IMR-90 (cell line): ENCODE measurements around the gene SPATA25. TPM values are rescaled to one million over a fixed set of nuclear protein-coding genes. Genes with fewer than 3 reads are reported as not detected.

ENCODE experiments used
- ATAC-seq: fragments of 200-7000 bp; cut with Tn5 transposase; 2 replicates; pipeline ENCODE4 v1.9.1; 2020; ENCODE audit warnings: low read depth, mild to moderate bottlenecking, moderate library complexity
- BruUV-seq: library from RNA; stranded (reverse); fragments of 400-500 nt; replicated peaks from 2 replicates; lab custom pipeline; 2021; lab: Mats Ljungman, UMichigan
- CTCF ChIA-PET: fragments of 300-600 bp; formaldehyde crosslinking; extraction: SDS; loops from one replicate; lab custom pipeline; 2021; ENCODE audit warnings: antibody characterized with exemption; lab: Yijun Ruan, JAX
- POLR2A ChIA-PET: fragments of 300-600 bp; sonication (Branson Sonifier 250); formaldehyde crosslinking; loops from one replicate; lab custom pipeline; 2022; ENCODE audit warnings: antibody characterized with exemption; ENCODE audit not compliant: unreplicated experiment; lab: Charles Lee
- DNase-seq: peaks from one replicate; pipeline ENCODE4 v3.0.0; 2013
- H2AFZ ChIP-seq: replicated peaks from 2 replicates; pipeline ENCODE3; 2013; ENCODE audit warnings: low read length, mild to moderate bottlenecking; ENCODE audit not compliant: poor library complexity
- H2AK5ac ChIP-seq: 2 replicates; pipeline ENCODE4 v1.6.1; 2013; ENCODE audit warnings: low read depth, low read length, inconsistent platforms
- H2AK9ac ChIP-seq: replicated peaks from 2 replicates; pipeline ENCODE3; 2013; ENCODE audit warnings: mild to moderate bottlenecking, low read depth, low read length, moderate library complexity; ENCODE audit not compliant: poor library complexity
- H2BK120ac ChIP-seq: 2 replicates; pipeline ENCODE4 v1.6.1; 2013; ENCODE audit warnings: low read depth, low read length, inconsistent platforms
- H2BK15ac ChIP-seq: 3 replicates; pipeline ENCODE4 v1.6.1; 2013; ENCODE audit warnings: low read depth, low read length, inconsistent platforms
- H2BK20ac ChIP-seq: 2 replicates; pipeline ENCODE4 v1.6.1; 2013; ENCODE audit warnings: low read depth, mild to moderate bottlenecking, inconsistent platforms, low read length, moderate library complexity
- H2BK5ac ChIP-seq: 2 replicates; pipeline ENCODE4 v1.6.1; 2013; ENCODE audit warnings: mild to moderate bottlenecking, low read depth, low read length, inconsistent platforms; ENCODE audit not compliant: poor library complexity, severe bottlenecking
- H3K14ac ChIP-seq: replicated peaks from 2 replicates; pipeline ENCODE4 v1.6.1; 2013; ENCODE audit warnings: low read depth, low read length, inconsistent platforms
- H3K18ac ChIP-seq: 2 replicates; pipeline ENCODE4 v1.6.1; 2013; ENCODE audit warnings: low read depth, low read length, control low read depth
- H3K23ac ChIP-seq: 2 replicates; pipeline ENCODE4 v1.6.1; 2013; ENCODE audit warnings: low read depth, low read length, inconsistent platforms
- H3K27ac ChIP-seq: 2 replicates; pipeline ENCODE4 v1.5.1; 2013; ENCODE audit warnings: mild to moderate bottlenecking, control low read depth, low read length; ENCODE audit not compliant: insufficient read depth
- H3K27me3 ChIP-seq: 2 replicates; pipeline ENCODE4 v1.6.1; 2013; ENCODE audit warnings: low read length; ENCODE audit not compliant: control insufficient read depth, insufficient read depth
- H3K36me3 ChIP-seq: 2 replicates; pipeline ENCODE4 v1.6.1; 2013; ENCODE audit warnings: low read length, mixed read lengths; ENCODE audit not compliant: control insufficient read depth, insufficient read depth
- H3K4ac ChIP-seq: 2 replicates; pipeline ENCODE4 v1.6.1; 2013; ENCODE audit warnings: low read depth, low read length, inconsistent platforms
- H3K4me1 ChIP-seq: 2 replicates; pipeline ENCODE4 v1.6.1; 2013; ENCODE audit warnings: low read length, mixed read lengths; ENCODE audit not compliant: control insufficient read depth, insufficient read depth
- H3K4me2 ChIP-seq: 2 replicates; pipeline ENCODE4 v1.6.1; 2013; ENCODE audit warnings: low read depth, mild to moderate bottlenecking, control low read depth, low read length, moderate library complexity
- H3K4me3 ChIP-seq: 2 replicates; pipeline ENCODE4 v1.5.1; 2013; ENCODE audit warnings: low read depth, mild to moderate bottlenecking, control low read depth, low read length, moderate library complexity; ENCODE audit not compliant: insufficient read depth
- H3K56ac ChIP-seq: 2 replicates; pipeline ENCODE4 v1.6.1; 2013; ENCODE audit warnings: low read length, inconsistent platforms; ENCODE audit not compliant: insufficient read depth; ENCODE audit errors: extremely low read depth
- H3K79me1 ChIP-seq, 2 experiments: 2 replicates each; pipeline ENCODE4 v1.6.1; 2013; ENCODE audit warnings: low read length in 2 of 2, inconsistent platforms in 1 of 2, low read depth in 1 of 2
- H3K9ac ChIP-seq: 2 replicates; pipeline ENCODE4 v1.6.1; 2013; ENCODE audit warnings: low read depth, low read length, control low read depth
- H3K9me1 ChIP-seq: 2 replicates; pipeline ENCODE4 v1.6.1; 2013; ENCODE audit warnings: low read length, inconsistent platforms; ENCODE audit not compliant: insufficient read depth
- H3K9me3 ChIP-seq: 2 replicates; pipeline ENCODE4 v1.6.1; 2013; ENCODE audit warnings: low read length; ENCODE audit not compliant: control insufficient read depth, insufficient read depth
- H4K20me1 ChIP-seq: 2 replicates; pipeline ENCODE4 v1.6.1; 2013; ENCODE audit warnings: low read length, inconsistent platforms; ENCODE audit not compliant: insufficient read depth
- H4K5ac ChIP-seq: 2 replicates; pipeline ENCODE4 v1.6.1; 2013; ENCODE audit warnings: mild to moderate bottlenecking, low read depth, low read length, control low read depth
- H4K8ac ChIP-seq, 2 experiments: 2 replicates each; pipeline ENCODE4 v1.6.1; 2013; ENCODE audit warnings: low read depth in 2 of 2, low read length in 2 of 2, control low read depth in 1 of 2, inconsistent platforms in 1 of 2
- H4K91ac ChIP-seq: 2 replicates; pipeline ENCODE4 v1.6.1; 2013; ENCODE audit warnings: low read depth, low read length, inconsistent platforms; ENCODE audit not compliant: insufficient read depth
- BHLHE40 ChIP-seq: fragments of 150-350 bp; IDR thresholded peaks from 2 replicates; pipeline ENCODE4 v1.6.1; 2016; ENCODE audit warnings: mild to moderate bottlenecking, low read depth, low read length
- CHD1 ChIP-seq: IDR thresholded peaks from 2 replicates; pipeline ENCODE4 v1.6.1; 2012; ENCODE audit warnings: low read depth, low read length, improper control_type of control experiment
- MAFK ChIP-seq: IDR thresholded peaks from 2 replicates; pipeline ENCODE4 v1.6.1; 2012; ENCODE audit warnings: low read depth, low read length, improper control_type of control experiment
- MAZ ChIP-seq: IDR thresholded peaks from 2 replicates; pipeline ENCODE4 v1.6.1; 2012; ENCODE audit warnings: low read depth, mild to moderate bottlenecking, low read length, improper control_type of control experiment, moderate library complexity, borderline replicate concordance
- MXI1 ChIP-seq: IDR thresholded peaks from 2 replicates; pipeline ENCODE4 v1.6.1; 2012; ENCODE audit warnings: low read depth, mild to moderate bottlenecking, low read length, moderate library complexity, borderline replicate concordance
- NFE2L2 ChIP-seq: fragments of 150-350 bp; IDR thresholded peaks from 2 replicates; pipeline ENCODE4 v1.6.1; 2016; ENCODE audit warnings: low read depth, mild to moderate bottlenecking, low read length
- POLR2A ChIP-seq: IDR thresholded peaks from 2 replicates; pipeline ENCODE4 v1.6.1; 2012; ENCODE audit warnings: mild to moderate bottlenecking, low read depth, low read length
- RCOR1 ChIP-seq: IDR thresholded peaks from 2 replicates; pipeline ENCODE4 v1.6.1; 2012; ENCODE audit warnings: mild to moderate bottlenecking, low read length, improper control_type of control experiment; ENCODE audit not compliant: insufficient replicate concordance
- RFX5 ChIP-seq: IDR thresholded peaks from 2 replicates; pipeline ENCODE4 v1.8.0; 2012; ENCODE audit warnings: low read depth, mild to moderate bottlenecking, low read length, moderate library complexity
- SMC3 ChIP-seq: fragments of 150-350 bp; IDR thresholded peaks from 2 replicates; pipeline ENCODE4 v1.6.1; 2016; ENCODE audit warnings: low read depth, mild to moderate bottlenecking, antibody characterized with exemption, low read length, moderate library complexity
- WGBS, 2 experiments: methylation state at CpG; one replicate each; pipeline versions ENCODE4 v1.1.5 to v1.1.7; 2013; ENCODE audit warnings: missing lambda C conversion rate in 2 of 2; ENCODE audit not compliant: insufficient read length in 1 of 2; ENCODE audit errors: extremely low coverage in 2 of 2; 5-methylcytosine and 5-hydroxymethylcytosine counted together
- dilution Hi-C: fragments of 300-500 bp; cut with HindIII; formaldehyde crosslinking; loops from one replicate; pipeline ENCODE4 v1.14.3; 2018; ENCODE audit warnings: low sequenced_read_pairs; ENCODE audit not compliant: unreplicated experiment
- in situ Hi-C: fragments of 300-500 bp; cut with MboI; formaldehyde crosslinking; loops from 3 replicates; pipeline ENCODE4 v1.14.3; 2019; ENCODE audit warnings: low sequenced_read_pairs, inconsistent platforms, mixed read lengths
- intact Hi-C: fragments of 100-400 bp; cut with micrococcal nuclease; formaldehyde crosslinking; loops from 2 replicates; pipeline ENCODE4 v1.10.0; 2022
- polyA plus RNA-seq, 3 experiments: library from polyadenylated mRNA; depleted of rRNA; stranded (reverse); fragments of >200 nt; gene quantifications; 2 replicates each; pipeline ENCODE4 v1.2.3, GENCODE V29; 2012; ENCODE audit warnings: low replicate concordance in 1 of 3
- total RNA-seq: library from RNA; depleted of rRNA; stranded (reverse); fragments of >200 nt; gene quantifications from 2 replicates; pipeline ENCODE4 v1.2.3, GENCODE V29; 2012

The SPATA25 gene
- total and polyA plus RNA-seq, 2 of the 4 experiments (the other 2 are of a cell fraction) = 0.18 to 0.36 TPM

GRCh38 chr20:45886590-45887345, 654 bp downstream of the SPATA25 start:
- Histone ChIP-seq H3K4me1 (peaks cover 2% of the 10 kb centered on the region; the same call in 1 of the 2 replicates), H3K56ac (no peak overlapping the region), H2AFZ (no peak overlapping the region), H4K20me1 (no peaks in the 10 kb centered on the region; the same call in 1 of the 2 replicates), H3K9ac (no peak overlapping the region), H3K23ac (no peak overlapping the region), H3K9me3 (no peaks in the 10 kb centered on the region), H2BK5ac (no peak overlapping the region), H3K4ac (no peak overlapping the region), H2BK20ac (no peak overlapping the region), H3K14ac (no peak overlapping the region), H2AK5ac (no peak overlapping the region), H4K8ac (no peak overlapping the region), H3K4me3 (no peak overlapping the region), H2BK120ac (no peak overlapping the region), H3K27ac (no peak overlapping the region), H2AK9ac (no peak overlapping the region), H2BK15ac (no peak overlapping the region), H3K18ac (no peak overlapping the region), H3K36me3 (peaks cover 26% of the 10 kb centered on the region), H3K9me1 (peaks cover 4% of the 10 kb centered on the region), H4K5ac (no peak overlapping the region), H3K4me2 (no peak overlapping the region), H4K91ac (no peak overlapping the region), H3K27me3 (no peaks in the 10 kb centered on the region), H3K79me1 (peaks cover 5 to 63% of the 10 kb centered on the region in 2 experiments; a peak in 3 of 4 replicates)
- TF ChIP-seq RCOR1 (no peak), MAFK (no peak), SMC3 (no peak), POLR2A (no peak), MXI1 (no peak), NFE2L2 (no peak), CHD1 (no peak), BHLHE40 (no peak), MAZ (no peak), RFX5 (no peak)
- intact Hi-C loops (no loop called here), in situ Hi-C loops (no loop called here), dilution Hi-C loops (no loop called here)
- WGBS, 2 experiments = 95% methylated on average over 8 of the region's 19 CpGs; no CpG with 5 or more reads in 1 of the 2 experiments
- ChIA-PET POLR2A (no interaction called here), CTCF (no interaction called here)
- DNase-seq (no peak), ATAC-seq (no peak)
- no TSS peak for BruUV-seq
